ENCODE results near the gene SPAG8.
A peak's percentile ranks its signal among the peaks of the same experiment; 100 is the strongest.

The SPAG8 gene

GRCh38 chr9:35812025-35812602 is at the start of gene SPAG8:
Gene SPAG8 (minus strand): TSS chr9:35812262. CDS start chr9:35812147, 115 bp downstream.
- Histone ChIP-seq H3K4me3 (peak within 1 kb of the TSS; percentile 24), H3K27me3 (ENCODE audit: low read depth) (no peaks in the 10 kb centered on the region), H3K9me3 (no peaks in the 10 kb centered on the region), H3K36me3 (replicated peaks) (peaks cover 11% of the 10 kb centered on the region), H3K4me1 (peaks cover 15% of the 10 kb centered on the region)
- peak; percentile 96 for DNase-seq (ENCODE audit: low spot score in 2 of 2)
- in situ Hi-C loops (cut with MboI; ENCODE audit: low sequenced_read_pairs): no loop called here

GRCh38 chr9:35861161-35861897 is 49.3 kb upstream of the SPAG8 start:
- H3K27me3 ChIP-seq (ENCODE audit: low read depth): peaks cover 8% of the 10 kb centered on the region; the same call in 1 of the 2 replicates
- no peak for DNase-seq (ENCODE audit: low spot score in 2 of 2)
- in situ Hi-C loops (cut with MboI; ENCODE audit: low sequenced_read_pairs): no loop called here

GRCh38 chr9:35859990-35860339 is 47.9 kb upstream of the SPAG8 start:
- no peak for DNase-seq (ENCODE audit: low spot score in 2 of 2)
- Histone ChIP-seq H3K4me3 (no peak overlapping the region), H3K27me3 (ENCODE audit: low read depth) (peaks cover 8% of the 10 kb centered on the region; the same call in 1 of the 2 replicates), H3K9me3 (no peaks in the 10 kb centered on the region), H3K36me3 (replicated peaks) (no peaks in the 10 kb centered on the region), H3K4me1 (no peaks in the 10 kb centered on the region)
- in situ Hi-C loops (cut with MboI; ENCODE audit: low sequenced_read_pairs): no loop called here

More at GRCh38 chr9:35861161-35861897, 49.3 kb upstream of the SPAG8 start:
- Histone ChIP-seq H3K4me1 (no peaks in the 10 kb centered on the region), H3K4me3 (no peak overlapping the region), H3K36me3 (replicated peaks) (no peaks in the 10 kb centered on the region), H3K9me3 (no peaks in the 10 kb centered on the region)

- Histone ChIP-seq H3K4me3 (no peak overlapping the region), H3K9me3 (no peaks in the 10 kb centered on the region), H3K36me3 (replicated peaks) (no peaks in the 10 kb centered on the region), H3K4me1 (no peaks in the 10 kb centered on the region), H3K27me3 (ENCODE audit: low read depth) (peaks cover 8% of the 10 kb centered on the region; the same call in 1 of the 2 replicates)
- in situ Hi-C loops (cut with MboI; ENCODE audit: low sequenced_read_pairs): no loop called here
- no peak for DNase-seq (ENCODE audit: low spot score in 2 of 2)
These were observed 47.4 kb upstream of the SPAG8 start for GRCh38 chr9:35859310-35859989.

- in situ Hi-C loops (cut with MboI; ENCODE audit: low sequenced_read_pairs): no loop called here
- no peak for DNase-seq (ENCODE audit: low spot score in 2 of 2)
- Histone ChIP-seq H3K4me3 (no peak overlapping the region), H3K9me3 (no peaks in the 10 kb centered on the region), H3K27me3 (ENCODE audit: low read depth) (peaks cover 8% of the 10 kb centered on the region; the same call in 1 of the 2 replicates), H3K4me1 (no peaks in the 10 kb centered on the region), H3K36me3 (replicated peaks) (no peaks in the 10 kb centered on the region)
These were observed 46.4 kb upstream of the SPAG8 start for GRCh38 chr9:35858458-35858857.

GRCh38 chr9:35856882-35857281 is 44.8 kb upstream of the SPAG8 start:
- Histone ChIP-seq H3K4me1 (no peaks in the 10 kb centered on the region), H3K36me3 (replicated peaks) (no peaks in the 10 kb centered on the region), H3K4me3 (no peak overlapping the region), H3K27me3 (ENCODE audit: low read depth) (peaks cover 8% of the 10 kb centered on the region; the same call in 1 of the 2 replicates), H3K9me3 (no peaks in the 10 kb centered on the region)
- DNase-seq (ENCODE audit: low spot score in 2 of 2): no peak
- in situ Hi-C loops (cut with MboI; ENCODE audit: low sequenced_read_pairs): no loop called here

GRCh38 chr9:35856206-35856605 is 44.1 kb upstream of the SPAG8 start:
- in situ Hi-C loops (cut with MboI; ENCODE audit: low sequenced_read_pairs): no loop called here
- no peak for DNase-seq (ENCODE audit: low spot score in 2 of 2)
- H3K4me1 ChIP-seq: no peaks in the 10 kb centered on the region

GRCh38 chr9:35854091-35854762 is 42.2 kb upstream of the SPAG8 start:
- Histone ChIP-seq H3K4me3 (no peak overlapping the region), H3K9me3 (no peaks in the 10 kb centered on the region), H3K27me3 (ENCODE audit: low read depth) (no peaks in the 10 kb centered on the region), H3K4me1 (no peaks in the 10 kb centered on the region), H3K36me3 (replicated peaks) (no peaks in the 10 kb centered on the region)
- in situ Hi-C loops (cut with MboI; ENCODE audit: low sequenced_read_pairs): no loop called here
- DNase-seq (ENCODE audit: low spot score in 2 of 2): no peak

More at GRCh38 chr9:35856206-35856605, 44.1 kb upstream of the SPAG8 start:
- no peaks in the 10 kb centered on the region for H3K9me3 ChIP-seq
- H3K36me3 ChIP-seq (replicated peaks): no peaks in the 10 kb centered on the region
- no peak overlapping the region for H3K4me3 ChIP-seq
- H3K27me3 ChIP-seq (ENCODE audit: low read depth): peaks cover 8% of the 10 kb centered on the region; the same call in 1 of the 2 replicates

GRCh38 chr9:35852876-35853865 is 41.1 kb upstream of the SPAG8 start:
- Histone ChIP-seq H3K9me3 (no peaks in the 10 kb centered on the region), H3K4me3 (no peak overlapping the region), H3K27me3 (ENCODE audit: low read depth) (no peaks in the 10 kb centered on the region), H3K4me1 (no peaks in the 10 kb centered on the region), H3K36me3 (replicated peaks) (no peaks in the 10 kb centered on the region)
- in situ Hi-C loops (cut with MboI; ENCODE audit: low sequenced_read_pairs): no loop called here
- no peak for DNase-seq (ENCODE audit: low spot score in 2 of 2)

GRCh38 chr9:35852267-35852815 is 40.3 kb upstream of the SPAG8 start:
- no peaks in the 10 kb centered on the region for H3K27me3 ChIP-seq (ENCODE audit: low read depth)
- no peaks in the 10 kb centered on the region for H3K4me1 ChIP-seq
- H3K9me3 ChIP-seq: no peaks in the 10 kb centered on the region
- H3K36me3 ChIP-seq (replicated peaks): no peaks in the 10 kb centered on the region; the same call in 1 of the 2 replicates
- no peak for DNase-seq (ENCODE audit: low spot score in 2 of 2)
- in situ Hi-C loops (cut with MboI; ENCODE audit: low sequenced_read_pairs): no loop called here
- no peak overlapping the region for H3K4me3 ChIP-seq

GRCh38 chr9:35847792-35848572 is 35.9 kb upstream of the SPAG8 start:
- Histone ChIP-seq H3K27me3 (ENCODE audit: low read depth) (no peaks in the 10 kb centered on the region), H3K36me3 (replicated peaks) (no peaks in the 10 kb centered on the region; the same call in 1 of the 2 replicates), H3K4me1 (peaks cover 5% of the 10 kb centered on the region; the same call in 1 of the 2 replicates), H3K4me3 (no peak overlapping the region), H3K9me3 (no peaks in the 10 kb centered on the region)
- DNase-seq (ENCODE audit: low spot score in 2 of 2): no peak
- in situ Hi-C loops (cut with MboI; ENCODE audit: low sequenced_read_pairs): no loop called here
